H9 (cell line): ENCODE results near the gene SERP1. TPM values are rescaled to one million over a fixed set of nuclear protein-coding genes. Genes with fewer than 3 reads are reported as not detected.

ENCODE experiments used
- DNase-seq: peaks from one replicate; pipeline ENCODE4 v3.0.0-alpha.2; 2017
- H2AFZ ChIP-seq: one replicate; pipeline ENCODE4 v1.6.1; 2013; ENCODE audit warnings: mild to moderate bottlenecking, low read length, control low read depth, moderate library complexity
- H2AK5ac ChIP-seq: 2 replicates; pipeline ENCODE4 v1.6.1; 2013; ENCODE audit warnings: low read length, control low read depth, mixed read lengths; ENCODE audit not compliant: insufficient read length
- H2BK120ac ChIP-seq: one replicate; pipeline ENCODE4 v1.6.1; 2013; ENCODE audit warnings: low read depth, mild to moderate bottlenecking, low read length, control low read depth, inconsistent platforms; ENCODE audit not compliant: poor library complexity, severe bottlenecking
- H2BK12ac ChIP-seq: 2 replicates; pipeline ENCODE4 v1.6.1; 2013; ENCODE audit warnings: low read length, control low read depth, mixed read lengths, low read depth; ENCODE audit not compliant: insufficient read length
- H2BK15ac ChIP-seq: 2 replicates; pipeline ENCODE4 v1.6.1; 2013; ENCODE audit warnings: low read depth, low read length, control low read depth
- H2BK20ac ChIP-seq: one replicate; pipeline ENCODE4 v1.6.1; 2013; ENCODE audit warnings: low read depth, mild to moderate bottlenecking, low read length, control low read depth, inconsistent platforms; ENCODE audit not compliant: poor library complexity, severe bottlenecking
- H2BK5ac ChIP-seq: 2 replicates; pipeline ENCODE4 v1.6.1; 2013; ENCODE audit warnings: low read length, control low read depth, mixed read lengths; ENCODE audit not compliant: insufficient read length
- H3K14ac ChIP-seq: 2 replicates; pipeline ENCODE4 v1.6.1; 2013; ENCODE audit warnings: low read length, control low read depth; ENCODE audit not compliant: insufficient read depth
- H3K18ac ChIP-seq: 2 replicates; pipeline ENCODE4 v1.6.1; 2013; ENCODE audit warnings: low read depth, mild to moderate bottlenecking, mixed read lengths, low read length, control low read depth; ENCODE audit not compliant: insufficient read length
- H3K23ac ChIP-seq: 2 replicates; pipeline ENCODE4 v1.6.1; 2013; ENCODE audit warnings: low read length, control low read depth, mixed read lengths, low read depth; ENCODE audit not compliant: insufficient read length
- H3K23me2 ChIP-seq: 2 replicates; pipeline ENCODE4 v1.6.1; 2013; ENCODE audit warnings: low read depth, mild to moderate bottlenecking, mixed read lengths, low read length, control low read depth; ENCODE audit not compliant: insufficient read length, poor library complexity, severe bottlenecking
- H3K27ac ChIP-seq: 2 replicates; pipeline ENCODE4 v1.5.1; 2013; ENCODE audit warnings: low read length, control low read depth, mixed read lengths, low read depth; ENCODE audit not compliant: insufficient read length
- H3K27me3 ChIP-seq: 2 replicates; pipeline ENCODE4 v1.6.1; 2013; ENCODE audit warnings: low read length, control low read depth, inconsistent platforms; ENCODE audit not compliant: insufficient read depth
- H3K4ac ChIP-seq: 2 replicates; pipeline ENCODE4 v1.6.1; 2013; ENCODE audit warnings: low read depth, mild to moderate bottlenecking, control low read depth, inconsistent platforms, low read length, moderate library complexity
- H3K4me1 ChIP-seq: 2 replicates; pipeline ENCODE4 v1.6.1; 2013; ENCODE audit warnings: low read length, control low read depth, inconsistent platforms; ENCODE audit not compliant: insufficient read depth
- H3K4me2 ChIP-seq: 2 replicates; pipeline ENCODE4 v1.6.1; 2013; ENCODE audit warnings: low read length, control low read depth, mixed read lengths; ENCODE audit not compliant: insufficient read length, insufficient read depth
- H3K56ac ChIP-seq: 2 replicates; pipeline ENCODE4 v1.6.1; 2013; ENCODE audit warnings: low read depth, mild to moderate bottlenecking, mixed read lengths, low read length, control low read depth; ENCODE audit not compliant: insufficient read length
- H3K79me1 ChIP-seq: 2 replicates; pipeline ENCODE4 v1.6.1; 2013; ENCODE audit warnings: low read depth, mild to moderate bottlenecking, moderate library complexity, low read length, control low read depth, inconsistent platforms; ENCODE audit not compliant: insufficient read depth, poor library complexity, severe bottlenecking
- H3K79me2 ChIP-seq: 2 replicates; pipeline ENCODE4 v1.6.1; 2013; ENCODE audit warnings: low read length, control low read depth, inconsistent platforms; ENCODE audit not compliant: insufficient read depth
- H3K9ac ChIP-seq: 2 replicates; pipeline ENCODE4 v1.6.1; 2013; ENCODE audit warnings: low read length, control low read depth, mixed read lengths; ENCODE audit not compliant: insufficient read length; ENCODE audit errors: extremely low read depth
- H3K9me3 ChIP-seq: one replicate; pipeline ENCODE4 v1.6.1; 2013; ENCODE audit warnings: low read depth, low read length, inconsistent platforms; ENCODE audit not compliant: control insufficient read depth
- H3T11ph ChIP-seq: one replicate; pipeline ENCODE4 v1.6.1; 2013; ENCODE audit warnings: mild to moderate bottlenecking, low read length, control low read depth, inconsistent platforms
- H4K20me1 ChIP-seq: one replicate; pipeline ENCODE4 v1.6.1; 2013; ENCODE audit not compliant: control insufficient read depth, insufficient read length, insufficient read depth
- H4K5ac ChIP-seq: 2 replicates; pipeline ENCODE4 v1.6.1; 2013; ENCODE audit warnings: low read depth, mild to moderate bottlenecking, mixed read lengths, low read length, control low read depth; ENCODE audit not compliant: insufficient read length
- H4K8ac ChIP-seq: replicated peaks from 2 replicates; pipeline ENCODE4 v1.6.1; 2013; ENCODE audit warnings: low read length, control low read depth, mixed read lengths, low read depth; ENCODE audit not compliant: insufficient read length
- H4K91ac ChIP-seq: 2 replicates; pipeline ENCODE4 v1.6.1; 2013; ENCODE audit warnings: low read depth, mild to moderate bottlenecking, moderate library complexity, mixed read lengths, low read length, control low read depth; ENCODE audit not compliant: insufficient read length
- H3K27ac Mint-ChIP-seq, 3 experiments: 2 replicates in 2 of 3; 3 replicates in 1 of 3; pipeline ENCODE4 v1.8.0; 2020 to 2021; ENCODE audit warnings: mixed read lengths in 3 of 3, mild to moderate bottlenecking in 1 of 3, moderate library complexity in 1 of 3
- H3K27me3 Mint-ChIP-seq: 2 replicates; pipeline ENCODE4 v1.8.0; 2021; ENCODE audit warnings: low read depth, mild to moderate bottlenecking, moderate library complexity, mixed read lengths
- H3K36me3 Mint-ChIP-seq, 3 experiments: 2 replicates in 2 of 3; 3 replicates in 1 of 3; pipeline ENCODE4 v1.8.0; 2020 to 2021; ENCODE audit warnings: low read depth in 3 of 3, mixed read lengths in 3 of 3; ENCODE audit not compliant: insufficient read depth in 1 of 3
- H3K4me1 Mint-ChIP-seq, 2 experiments: 2 replicates each; pipeline ENCODE4 v1.8.0; 2020; ENCODE audit warnings: mixed read lengths in 2 of 2
- H3K4me3 Mint-ChIP-seq, 2 experiments: 2 replicates in 1 of 2; 3 replicates in 1 of 2; pipeline ENCODE4 v1.8.0; 2020 to 2021; ENCODE audit warnings: mild to moderate bottlenecking in 2 of 2, mixed read lengths in 2 of 2, moderate library complexity in 1 of 2
- H3K9me3 Mint-ChIP-seq, 2 experiments: 2 replicates in 1 of 2; 3 replicates in 1 of 2; pipeline ENCODE4 v1.8.0; 2020; ENCODE audit warnings: mild to moderate bottlenecking in 2 of 2, mixed read lengths in 2 of 2, moderate library complexity in 1 of 2
- WGBS: extraction: QIAGEN DNeasy Blood & Tissue Kit; methylation state at CpG from one replicate; pipeline ENCODE4 v1.1.7; 2013; ENCODE audit warnings: missing lambda C conversion rate, low lambda C conversion rate, mixed read lengths; ENCODE audit not compliant: insufficient read length; ENCODE audit errors: extremely low coverage; 5-methylcytosine and 5-hydroxymethylcytosine counted together
- total RNA-seq: library from RNA; stranded (reverse); gene quantifications from 2 replicates; pipeline ENCODE4 v1.2.1, GENCODE V29; 2021
- TF ChIP-seq, protein P1 (sequence below): fragments of 200-600 bp; sonication (generic); conservative IDR thresholded peaks from 3 replicates; pipeline ENCODE4 v1.8.0; 2021; ENCODE audit warnings: antibody characterized with exemption, mild to moderate bottlenecking

Gene SERP1
- total RNA-seq, 1 experiment from 2014 or later, result 84.8 TPM

DNA sequence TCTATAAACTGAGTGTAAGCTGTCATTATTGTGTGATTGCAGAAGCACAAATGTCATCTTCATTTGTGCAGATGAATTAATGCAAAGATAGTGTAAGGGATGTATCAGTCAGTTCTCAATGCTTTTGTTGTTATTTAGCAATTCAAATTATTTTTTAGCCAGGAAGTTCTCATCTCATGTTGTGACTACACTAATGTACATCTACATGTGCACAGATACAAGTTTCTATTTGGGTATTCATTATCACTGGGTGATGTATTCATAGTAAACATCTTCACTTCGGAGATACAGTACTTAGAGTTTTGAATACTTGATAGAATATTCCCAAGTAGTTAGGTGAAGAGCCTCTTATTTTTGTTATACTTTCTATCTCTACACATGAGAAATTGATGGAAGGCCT lies 11.4 kb upstream of the SERP1 start:
- Histone ChIP-seq H3K4me1 (no peaks in the 10 kb centered on the region), H3K27me3 (no peaks in the 10 kb centered on the region), H2AFZ (no peak overlapping the region), H2BK12ac (no peak overlapping the region), H2BK120ac (no peak overlapping the region), H2BK15ac (no peak overlapping the region), H3K56ac (no peak overlapping the region), H3K27ac (no peak overlapping the region), H3K79me2 (peaks cover 4% of the 10 kb centered on the region; the same call in 1 of the 2 replicates), H3K9ac (no peak overlapping the region), H4K91ac (no peak overlapping the region), H3K79me1 (peaks cover 6% of the 10 kb centered on the region), H2BK20ac (no peak overlapping the region), H4K8ac (no peak overlapping the region), H2BK5ac (no peak overlapping the region), H3K9me3 (no peaks in the 10 kb centered on the region), H3T11ph (no peak overlapping the region), H2AK5ac (no peak overlapping the region), H3K14ac (no peak overlapping the region), H3K23ac (no peak overlapping the region), H3K4ac (no peak overlapping the region), H3K4me2 (no peak overlapping the region), H3K23me2 (no peaks in the 10 kb centered on the region), H4K5ac (no peak overlapping the region), H4K20me1 (no peaks in the 10 kb centered on the region), H3K18ac (no peak overlapping the region)
- no CpG with 5 or more reads among the region's 1 CpG for WGBS
- no peak overlapping the region; a peak in 1 of 7 replicates for H3K27ac Mint-ChIP-seq
- H3K27me3 Mint-ChIP-seq, result no peaks in the 10 kb centered on the region
- TF ChIP-seq, protein P1, sequence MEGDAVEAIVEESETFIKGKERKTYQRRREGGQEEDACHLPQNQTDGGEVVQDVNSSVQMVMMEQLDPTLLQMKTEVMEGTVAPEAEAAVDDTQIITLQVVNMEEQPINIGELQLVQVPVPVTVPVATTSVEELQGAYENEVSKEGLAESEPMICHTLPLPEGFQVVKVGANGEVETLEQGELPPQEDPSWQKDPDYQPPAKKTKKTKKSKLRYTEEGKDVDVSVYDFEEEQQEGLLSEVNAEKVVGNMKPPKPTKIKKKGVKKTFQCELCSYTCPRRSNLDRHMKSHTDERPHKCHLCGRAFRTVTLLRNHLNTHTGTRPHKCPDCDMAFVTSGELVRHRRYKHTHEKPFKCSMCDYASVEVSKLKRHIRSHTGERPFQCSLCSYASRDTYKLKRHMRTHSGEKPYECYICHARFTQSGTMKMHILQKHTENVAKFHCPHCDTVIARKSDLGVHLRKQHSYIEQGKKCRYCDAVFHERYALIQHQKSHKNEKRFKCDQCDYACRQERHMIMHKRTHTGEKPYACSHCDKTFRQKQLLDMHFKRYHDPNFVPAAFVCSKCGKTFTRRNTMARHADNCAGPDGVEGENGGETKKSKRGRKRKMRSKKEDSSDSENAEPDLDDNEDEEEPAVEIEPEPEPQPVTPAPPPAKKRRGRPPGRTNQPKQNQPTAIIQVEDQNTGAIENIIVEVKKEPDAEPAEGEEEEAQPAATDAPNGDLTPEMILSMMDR, result no peak
- peaks cover 21 to 45% (median 27%) of the 10 kb centered on the region in 3 experiments; a peak in 6 of 7 replicates for H3K36me3 Mint-ChIP-seq
- no peaks in the 10 kb centered on the region for H3K9me3 Mint-ChIP-seq
- H3K4me3 Mint-ChIP-seq, result no peak overlapping the region
- no peak for DNase-seq
- H3K4me1 Mint-ChIP-seq, result no peaks in the 10 kb centered on the region
